GM19395 (cell line): ENCODE data around the gene RGPD8.
"Not testable (repeated sequence)": the region's sequence is repeated elsewhere in the genome, so short reads cannot be mapped to it uniquely, and the experiment has no call there.

Source experiments
- ATAC-seq: cut with Tn5 transposase; IDR thresholded peaks from one replicate; pipeline ENCODE4 v1.9.1; 2021; ENCODE audit warnings: mild to moderate bottlenecking, moderate library complexity; ENCODE audit not compliant: unreplicated experiment

Gene RGPD8

DNA sequence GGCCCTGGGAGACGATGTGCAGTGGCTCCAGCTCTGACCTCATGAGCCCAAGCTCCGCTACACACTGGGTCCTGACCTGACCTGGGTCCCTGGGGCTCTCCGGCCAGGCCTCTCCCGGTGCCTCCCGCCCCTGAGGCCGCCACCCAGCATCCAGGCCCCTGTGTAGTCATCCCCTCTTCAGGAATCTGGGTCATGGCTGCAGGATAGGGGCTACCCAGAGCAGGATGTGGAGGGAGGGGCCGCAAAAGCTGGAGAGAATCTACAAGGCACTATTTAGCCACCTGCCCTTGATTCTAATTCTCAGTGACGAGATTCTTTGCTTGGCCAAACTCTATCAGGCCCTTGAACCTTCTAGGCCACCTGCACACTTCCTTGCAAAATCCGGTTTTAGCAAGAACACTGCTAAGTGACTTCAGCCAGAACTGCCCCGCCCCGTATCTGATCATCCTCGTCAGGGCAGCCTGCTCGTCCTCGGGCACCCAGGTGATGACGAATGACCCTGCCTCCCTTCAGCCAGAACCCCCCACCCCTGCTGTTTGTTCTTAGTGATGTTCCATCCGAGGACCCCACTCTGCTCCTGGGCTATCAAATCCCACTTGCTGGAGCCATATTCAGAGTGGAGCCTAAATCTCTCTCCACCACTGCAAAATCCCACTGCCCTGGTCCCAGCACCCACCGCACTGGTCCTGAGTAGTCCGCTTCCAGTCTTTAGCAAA lies 2.4 kb upstream of the RGPD8 start:
- ATAC-seq: not testable (repeated sequence)

DNA sequence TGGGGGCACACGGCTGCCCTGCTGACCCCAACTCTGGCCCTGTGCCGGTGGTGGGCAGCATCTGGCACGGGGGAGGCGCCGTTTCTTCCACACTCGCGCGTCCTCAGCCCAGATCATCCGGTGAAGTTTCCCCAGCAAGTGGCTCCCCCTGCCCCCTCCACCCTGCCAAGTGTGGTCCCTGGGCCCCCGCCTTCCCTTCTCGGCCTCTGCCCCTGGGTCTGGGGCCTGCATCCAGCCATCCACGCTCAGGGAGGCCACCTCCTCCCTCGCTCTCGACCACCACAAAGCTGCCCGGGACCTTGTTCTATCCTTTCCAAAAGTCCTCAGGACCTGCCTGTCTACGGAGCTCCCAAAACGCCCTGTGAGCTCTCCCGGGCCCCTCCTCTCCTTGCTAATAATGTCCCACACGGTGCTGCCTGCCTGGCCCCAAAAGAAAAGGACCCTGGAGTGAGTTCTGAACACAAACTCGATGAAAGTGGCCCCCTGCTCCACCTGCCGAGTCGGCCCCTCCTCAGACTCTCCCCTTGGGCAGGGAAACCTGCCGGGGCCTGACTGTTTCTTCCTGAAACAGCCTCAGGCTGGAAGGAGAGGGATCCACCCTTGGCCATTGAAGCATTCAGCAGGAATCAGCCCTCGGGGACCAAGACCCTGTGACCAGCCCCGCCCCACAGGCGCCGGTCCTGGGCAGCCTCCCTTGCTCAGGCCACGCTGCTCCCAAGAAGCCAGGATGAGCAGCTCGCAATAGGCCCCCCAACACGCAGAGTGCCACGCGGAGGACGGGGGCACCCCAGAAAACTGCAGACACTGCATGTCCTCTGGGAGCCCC lies 1.7 kb upstream of the RGPD8 start:
- ATAC-seq: not testable (repeated sequence)

- no peak for ATAC-seq
These were observed 686 bp upstream of the RGPD8 start for GRCh38 chr2:112433932-112434730.

DNA sequence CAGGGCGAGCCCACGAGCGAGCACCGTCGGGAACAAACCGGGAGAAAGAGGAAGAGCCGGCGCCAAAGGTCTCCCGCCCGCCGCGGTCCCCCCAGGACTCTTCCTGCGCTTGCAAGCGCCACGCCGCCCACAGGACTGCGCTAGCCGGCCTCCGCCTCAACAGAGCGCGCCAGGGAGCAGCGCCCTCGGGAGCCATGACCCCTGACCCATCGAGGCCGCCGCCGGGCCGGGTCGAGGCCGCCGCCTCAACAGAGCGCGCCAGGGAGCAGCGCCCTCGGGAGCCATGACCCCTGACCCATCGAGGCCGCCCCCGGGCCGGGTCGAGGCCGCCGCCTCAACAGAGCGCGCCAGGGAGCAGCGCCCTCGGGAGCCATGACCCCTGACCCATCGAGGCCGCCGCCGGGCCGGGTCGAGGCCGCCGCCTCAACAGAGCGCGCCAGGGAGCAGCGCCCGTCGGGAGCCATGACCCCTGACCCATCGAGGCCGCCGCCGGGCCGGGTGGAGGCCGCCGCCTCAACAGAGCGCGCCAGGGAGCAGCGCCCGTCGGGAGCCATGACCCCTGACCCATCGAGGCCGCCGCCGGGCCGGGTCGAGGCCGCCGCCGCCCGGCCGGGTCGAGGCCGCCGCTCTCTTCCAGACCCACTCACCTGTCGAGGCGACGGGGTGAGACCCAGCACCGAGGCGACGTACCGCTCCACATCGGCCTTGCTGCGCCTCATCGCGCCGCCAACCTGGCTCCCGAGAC lies 538 bp downstream of the RGPD8 start:
- ATAC-seq: peak; percentile 67

DNA sequence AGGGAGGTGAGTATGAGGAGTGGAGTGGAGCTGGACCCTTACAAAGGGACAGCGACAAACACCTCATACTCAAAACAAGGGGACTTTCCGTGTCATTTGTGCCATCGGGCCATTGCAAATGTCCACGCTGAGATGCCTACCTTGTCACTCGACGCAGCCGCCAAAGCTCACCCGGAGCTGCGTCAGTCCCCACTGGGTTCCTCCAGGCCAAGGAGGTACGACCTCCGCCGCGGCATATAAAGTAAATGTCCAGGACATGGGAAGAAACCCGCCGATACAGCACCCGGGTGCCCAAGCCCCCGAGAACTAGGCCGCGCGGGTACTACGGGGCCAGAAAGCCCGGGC lies 1.1 kb downstream of the RGPD8 start:
- ATAC-seq: not testable (repeated sequence)

DNA sequence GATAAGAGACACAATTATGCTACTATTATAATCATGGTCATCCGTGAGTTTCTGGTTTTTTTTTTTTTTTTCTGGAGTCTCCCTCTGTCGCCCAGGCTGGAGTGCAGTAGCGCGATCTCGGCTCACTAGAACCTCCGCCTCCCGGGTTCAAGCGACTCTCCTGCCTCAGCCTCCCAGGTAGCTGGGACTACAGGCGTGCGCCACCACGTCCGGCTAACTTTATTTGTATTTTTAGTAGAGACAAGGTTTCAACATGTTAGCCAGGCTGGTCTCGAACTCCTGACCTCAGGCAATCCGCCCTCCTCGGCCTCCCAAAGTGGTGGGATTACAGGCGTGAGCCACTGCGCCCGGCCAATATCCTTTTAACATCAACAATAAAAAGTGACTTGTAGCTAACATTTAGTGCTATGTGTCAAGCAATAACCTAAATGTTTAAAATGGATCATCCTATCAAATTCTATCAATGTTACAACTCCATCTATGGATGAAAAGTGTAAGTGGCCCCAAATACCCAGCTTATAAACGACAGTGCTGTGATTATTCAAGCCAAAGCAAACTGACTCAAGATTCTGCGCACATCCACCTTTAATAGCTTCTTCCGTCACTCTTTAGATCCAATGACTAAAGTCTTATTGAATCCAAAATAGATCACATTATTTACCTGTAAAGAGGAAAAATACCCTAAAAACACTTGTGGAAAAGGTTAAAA lies 1.7 kb downstream of the RGPD8 start:
- ATAC-seq: not testable (repeated sequence)

DNA sequence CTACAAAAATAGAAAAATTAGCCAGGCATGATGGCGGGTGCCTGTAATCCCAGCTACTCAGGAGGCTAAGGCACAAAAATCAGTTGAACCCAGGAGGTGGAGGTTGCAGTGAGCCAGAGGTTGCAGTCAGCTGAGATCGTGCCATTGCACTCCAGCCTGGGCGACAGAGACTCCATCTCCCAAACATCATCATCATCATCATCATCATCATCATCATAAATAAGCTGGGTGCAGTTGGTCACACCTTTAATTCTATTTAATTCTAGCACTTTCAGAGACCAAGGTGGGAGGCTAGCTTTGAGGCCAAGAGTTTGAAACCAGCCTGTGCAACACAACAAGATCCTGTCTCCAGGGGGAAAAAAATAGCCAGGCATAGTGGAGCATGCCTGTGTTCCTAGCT lies 8.9 kb downstream of the RGPD8 start:
- not testable (repeated sequence) for ATAC-seq

DNA sequence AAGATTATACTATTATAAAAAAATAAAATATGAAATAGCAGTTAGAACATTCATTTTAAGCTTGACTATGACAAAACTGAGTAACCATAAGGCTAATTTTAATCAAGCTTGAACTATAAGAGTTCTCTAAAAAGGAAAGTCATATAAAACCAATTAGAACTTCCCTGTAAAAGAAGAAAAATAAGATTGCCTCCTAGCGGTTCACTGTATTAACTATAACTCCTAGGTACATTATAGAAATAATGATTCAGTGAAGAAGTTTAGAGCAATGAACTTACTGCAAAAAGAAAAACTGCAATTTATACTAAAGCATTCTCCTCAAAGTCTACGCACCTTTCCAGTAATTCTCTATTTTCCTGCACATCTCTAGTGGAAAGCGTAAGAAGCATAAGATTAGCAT lies 16.6 kb downstream of the RGPD8 start:
- not testable (repeated sequence) for ATAC-seq

DNA sequence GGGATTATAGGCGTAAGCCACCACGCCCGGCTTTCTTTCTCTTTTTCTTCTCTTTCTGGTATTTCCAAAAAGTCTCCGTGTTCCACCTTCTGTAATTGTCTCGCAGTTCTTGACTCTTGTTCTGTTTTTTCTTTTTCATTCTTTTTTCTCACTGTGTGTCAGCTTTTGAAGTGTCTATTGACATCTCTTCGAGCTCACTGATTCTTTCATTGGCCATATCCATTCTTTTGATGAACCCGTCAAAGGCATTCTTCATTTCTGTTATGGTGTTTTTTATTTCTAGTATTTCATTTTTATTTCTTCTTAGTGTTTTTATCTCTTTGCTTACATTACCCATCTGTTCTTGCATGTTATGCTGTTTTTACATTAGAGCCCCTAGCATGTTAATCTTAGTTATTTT lies 73.4 kb downstream of the RGPD8 start:
- not testable (repeated sequence) for ATAC-seq

DNA sequence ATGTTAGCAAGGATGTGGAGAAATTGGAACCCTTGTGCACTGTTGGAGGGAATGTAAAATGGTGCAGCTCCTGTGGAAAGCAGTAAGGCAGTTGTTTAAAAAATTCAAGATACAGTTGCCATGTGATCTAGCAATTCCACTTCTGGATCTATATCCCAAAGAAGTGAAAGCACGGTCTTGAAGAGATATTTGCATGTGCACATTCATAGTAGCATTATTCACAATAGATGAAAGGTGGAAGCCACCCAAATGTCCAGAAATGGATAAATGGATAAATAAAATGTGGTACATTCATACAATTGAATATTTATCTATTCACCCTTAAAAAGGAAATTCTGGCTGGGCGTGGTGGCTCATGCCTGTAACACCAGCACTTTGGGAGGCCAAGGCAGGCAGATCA lies 79.1 kb downstream of the RGPD8 start:
- not testable (repeated sequence) for ATAC-seq

DNA sequence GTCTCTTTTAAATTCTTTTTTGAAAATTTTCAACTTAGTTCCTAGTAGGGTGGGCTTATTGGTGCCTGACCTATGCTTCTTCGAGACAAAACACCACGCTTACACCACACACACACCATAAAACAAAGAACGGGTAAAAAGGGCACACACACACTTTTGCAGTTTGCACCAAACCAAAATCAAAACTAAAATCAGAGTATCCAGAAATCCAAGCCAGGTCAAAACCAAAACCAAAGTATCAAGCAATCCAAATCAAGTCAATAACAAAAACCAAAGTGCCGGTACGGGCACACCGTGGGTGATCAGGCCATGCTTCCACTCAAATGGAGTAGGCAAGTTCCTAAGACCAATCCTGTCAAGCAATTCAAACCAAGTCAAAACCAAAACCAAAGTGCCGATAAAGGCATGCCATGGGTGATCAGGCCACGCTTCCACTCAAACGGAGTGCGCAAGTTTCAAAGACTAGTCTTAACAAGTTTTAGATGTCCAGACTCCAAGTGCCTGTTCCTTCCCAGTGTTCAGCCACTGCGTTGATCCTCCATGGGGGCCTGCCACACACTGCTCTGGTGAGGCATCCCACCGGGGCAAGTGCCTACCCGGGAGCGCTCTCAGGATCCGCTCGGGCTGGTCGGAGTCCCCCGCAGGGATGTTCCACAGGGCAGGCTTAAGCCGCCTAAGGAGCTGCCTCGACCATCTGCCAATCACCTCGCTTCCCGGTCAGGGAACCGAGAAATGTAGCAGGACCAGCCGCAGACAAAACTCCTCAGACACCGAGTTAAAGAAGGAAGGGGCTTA lies 80.4 kb downstream of the RGPD8 start:
- ATAC-seq: not testable (repeated sequence)

DNA sequence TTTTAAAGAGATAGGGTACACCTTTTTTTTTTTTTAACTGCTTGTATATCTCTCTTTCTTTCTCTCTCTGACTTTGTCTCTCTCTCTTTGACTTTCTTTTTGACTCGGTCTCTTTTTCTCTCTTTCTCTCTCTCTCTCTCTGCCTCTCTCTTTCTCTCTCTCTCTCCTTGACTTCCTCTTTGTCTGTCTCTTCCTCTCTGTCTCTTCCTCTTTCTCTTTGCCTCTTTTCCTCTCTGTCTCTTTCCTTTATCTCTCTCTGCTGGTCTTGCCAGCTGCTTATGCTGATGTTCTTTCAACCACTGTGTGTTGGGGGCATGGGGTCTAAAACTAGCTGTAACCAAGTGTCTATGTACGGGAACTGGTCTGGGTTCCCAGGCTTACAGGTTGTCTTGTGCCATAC lies 81.2 kb downstream of the RGPD8 start:
- ATAC-seq: not testable (repeated sequence)

- no peak for ATAC-seq
These were observed 88.1 kb downstream of the RGPD8 start for GRCh38 chr2:112345030-112346027.

GRCh38 chr2:112343827-112344585 lies 89.4 kb downstream of the RGPD8 start:
- ATAC-seq: no peak

DNA sequence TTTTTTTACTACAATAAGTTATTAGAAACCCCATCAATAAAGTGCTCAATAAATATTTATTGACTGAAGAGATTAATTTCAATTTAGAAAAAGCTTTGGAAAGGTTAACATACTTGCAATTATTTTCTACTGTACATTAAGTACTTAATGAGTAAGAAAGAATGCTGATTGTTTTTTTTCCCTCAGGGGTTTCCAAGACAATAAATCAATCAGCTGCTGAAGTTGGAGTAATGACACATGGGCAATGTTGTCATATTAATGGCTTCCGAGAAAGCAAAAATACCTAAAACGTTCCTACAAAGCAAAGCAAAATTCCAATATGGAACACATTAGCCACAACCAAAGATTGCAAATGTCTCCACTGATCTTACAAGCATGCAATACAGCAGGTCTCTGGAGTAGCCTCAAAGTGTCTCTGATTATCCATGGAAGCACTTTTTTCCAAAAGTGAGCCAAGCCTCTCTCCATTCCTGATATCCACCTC lies 91.3 kb downstream of the RGPD8 start:
- ATAC-seq: no peak

GRCh38 chr2:112340475-112341267 lies 92.8 kb downstream of the RGPD8 start:
- ATAC-seq: no peak
